ENCODE measurements around the gene FAM107B.

FAM107B gene

DNA sequence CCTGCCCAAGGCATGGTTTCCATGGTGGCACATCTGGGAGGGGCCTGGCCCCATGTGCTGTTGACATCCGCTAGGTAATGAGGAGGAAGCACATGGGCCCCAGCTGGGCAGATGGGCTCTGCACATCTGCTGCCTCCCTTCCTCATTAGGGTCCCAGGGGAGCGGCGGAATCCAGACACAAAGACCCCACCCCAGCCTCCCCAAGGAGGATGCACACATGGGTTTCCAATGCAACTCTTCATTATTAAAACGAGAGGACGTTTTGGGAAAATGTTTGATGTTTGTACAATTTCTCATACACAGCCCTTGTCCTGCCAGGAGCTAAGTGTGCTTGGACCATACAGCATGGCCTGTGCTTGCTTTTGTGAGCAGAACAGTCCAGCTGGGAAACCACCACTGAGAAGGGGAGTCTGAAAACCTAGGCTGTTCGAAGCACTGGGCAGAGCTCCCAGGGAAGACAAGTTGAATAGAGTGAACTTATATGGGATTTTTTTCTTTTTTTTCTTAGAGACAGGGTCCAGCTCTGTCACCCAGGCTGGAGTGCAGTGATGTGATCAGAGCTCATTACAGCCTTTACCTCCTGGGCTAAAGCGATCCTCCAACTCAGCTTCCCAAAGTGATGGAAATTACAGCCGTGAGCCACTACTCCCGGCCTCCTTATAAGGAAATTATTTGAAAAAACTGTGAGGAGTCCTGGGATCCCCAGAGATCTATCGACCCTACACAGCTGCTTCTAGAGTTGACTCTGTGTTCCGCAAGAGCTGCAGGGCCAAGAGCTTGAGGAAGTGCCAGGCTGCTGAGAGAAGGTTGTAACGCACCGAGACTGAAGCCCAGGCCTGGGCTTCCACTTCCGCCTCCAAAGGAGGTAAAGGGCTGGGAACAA lies 23.4 kb downstream of the FAM107B start:
- H3K27me3 ChIP-seq (ENCODE audit: insufficient read depth, low read length) = no peaks in the 10 kb centered on the region
- peaks cover 8% of the 10 kb centered on the region for H3K4me1 ChIP-seq (ENCODE audit: insufficient read depth, low read length)
- H3K4me3 ChIP-seq (ENCODE audit: low read length) = no peak overlapping the region
- H3K27ac ChIP-seq (ENCODE audit: low read depth, low read length) = no peak overlapping the region
- no peaks in the 10 kb centered on the region for H3K36me3 ChIP-seq (ENCODE audit: insufficient read depth, low read length)
- H3K9me3 ChIP-seq (ENCODE audit: insufficient read depth, low read depth, low read length) = no peaks in the 10 kb centered on the region
- 84% methylated on average over 14 of the region's 14 CpGs for WGBS
- no peak overlapping the region for H3K9ac ChIP-seq (ENCODE audit: low read depth, low read length)

DNA sequence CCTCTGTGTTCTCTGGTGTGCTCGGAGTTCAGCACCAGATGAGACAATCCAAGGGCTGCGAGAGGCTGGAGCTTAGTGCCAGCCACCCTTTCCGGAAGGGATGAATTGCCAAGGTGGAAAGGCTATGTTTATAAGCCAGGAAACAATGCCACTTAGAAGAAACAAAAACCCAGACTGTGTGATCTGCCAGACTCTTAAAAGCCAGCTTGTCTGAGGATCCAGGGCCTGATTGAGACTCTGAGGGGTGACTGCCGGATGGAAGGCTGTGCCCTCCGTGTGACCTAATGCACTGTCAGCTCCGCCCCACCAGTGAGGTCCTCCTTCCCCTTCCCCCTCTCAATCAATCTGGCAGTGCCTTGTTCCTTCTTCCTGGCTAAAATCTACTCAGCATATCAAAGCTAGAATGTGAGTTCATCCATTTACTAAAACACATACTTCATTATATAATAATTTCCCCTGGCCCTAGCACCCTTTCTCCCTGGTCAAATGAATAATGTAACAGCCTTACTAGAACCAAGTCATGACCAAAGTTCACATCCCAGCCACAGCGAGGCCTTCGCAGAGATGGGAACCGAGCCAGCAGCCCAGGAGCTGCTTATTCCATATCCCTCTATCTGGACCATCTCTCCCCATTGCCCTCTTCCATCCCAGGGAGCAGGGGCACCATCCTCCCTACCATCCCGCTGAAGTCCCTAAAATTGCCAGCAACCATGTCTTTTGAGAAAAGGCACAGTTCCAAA lies 25.5 kb downstream of the FAM107B start:
- no peak overlapping the region for H3K27ac ChIP-seq (ENCODE audit: low read depth, low read length)
- 81% methylated on average over 10 of the region's 10 CpGs for WGBS
- H3K27me3 ChIP-seq (ENCODE audit: insufficient read depth, low read length) = no peaks in the 10 kb centered on the region
- H3K4me3 ChIP-seq (ENCODE audit: low read length) = no peak overlapping the region
- no peaks in the 10 kb centered on the region for H3K36me3 ChIP-seq (ENCODE audit: insufficient read depth, low read length)
- no peak overlapping the region for H3K9ac ChIP-seq (ENCODE audit: low read depth, low read length)
- H3K4me1 ChIP-seq (ENCODE audit: insufficient read depth, low read length) = peaks cover 8% of the 10 kb centered on the region
- no peaks in the 10 kb centered on the region for H3K9me3 ChIP-seq (ENCODE audit: insufficient read depth, low read depth, low read length)

GRCh38 chr10:14748441-14748840 lies 26.3 kb downstream of the FAM107B start:
- Histone ChIP-seq H3K4me1 (ENCODE audit: insufficient read depth, low read length) (peaks cover 8% of the 10 kb centered on the region), H3K27me3 (ENCODE audit: insufficient read depth, low read length) (no peaks in the 10 kb centered on the region), H3K27ac (ENCODE audit: low read depth, low read length) (no peak overlapping the region), H3K9ac (ENCODE audit: low read depth, low read length) (no peak overlapping the region), H3K9me3 (ENCODE audit: insufficient read depth, low read depth, low read length) (no peaks in the 10 kb centered on the region), H3K36me3 (ENCODE audit: insufficient read depth, low read length) (no peaks in the 10 kb centered on the region), H3K4me3 (ENCODE audit: low read length) (no peak overlapping the region)
- WGBS = 86% methylated on average over 3 of the region's 3 CpGs

- Histone ChIP-seq H3K36me3 (ENCODE audit: insufficient read depth, low read length) (no peaks in the 10 kb centered on the region), H3K4me1 (ENCODE audit: insufficient read depth, low read length) (no peaks in the 10 kb centered on the region), H3K9me3 (ENCODE audit: insufficient read depth, low read depth, low read length) (no peaks in the 10 kb centered on the region), H3K9ac (ENCODE audit: low read depth, low read length) (no peak overlapping the region), H3K27ac (ENCODE audit: low read depth, low read length) (no peak overlapping the region), H3K4me3 (ENCODE audit: low read length) (no peak overlapping the region), H3K27me3 (ENCODE audit: insufficient read depth, low read length) (no peaks in the 10 kb centered on the region)
- 55% methylated on average over 3 of the region's 3 CpGs for WGBS
Observed at GRCh38 chr10:14742815-14743214, 31.9 kb downstream of the FAM107B start.

DNA sequence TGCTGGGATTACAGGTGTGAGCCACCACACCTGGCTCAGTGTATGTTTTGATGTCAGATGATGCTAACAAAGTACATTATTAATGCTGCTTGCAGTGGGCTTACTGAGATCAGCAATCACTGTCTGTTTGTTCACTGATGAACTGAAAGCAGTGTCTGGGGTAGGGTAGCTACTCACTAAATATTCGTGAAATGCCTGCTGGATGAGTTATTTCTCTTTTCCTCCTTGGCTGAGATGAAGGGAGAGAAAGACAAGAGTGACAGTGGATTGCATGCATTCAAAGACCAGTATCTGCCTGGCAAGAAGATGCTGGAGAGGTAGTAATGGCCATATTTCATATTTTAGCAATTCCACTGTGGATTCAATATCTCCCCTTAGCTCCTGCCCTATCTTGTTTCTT lies 32.3 kb downstream of the FAM107B start:
- WGBS = 89% methylated on average over 1 of the region's 1 CpG
- no peak overlapping the region for H3K9ac ChIP-seq (ENCODE audit: low read depth, low read length)

DNA sequence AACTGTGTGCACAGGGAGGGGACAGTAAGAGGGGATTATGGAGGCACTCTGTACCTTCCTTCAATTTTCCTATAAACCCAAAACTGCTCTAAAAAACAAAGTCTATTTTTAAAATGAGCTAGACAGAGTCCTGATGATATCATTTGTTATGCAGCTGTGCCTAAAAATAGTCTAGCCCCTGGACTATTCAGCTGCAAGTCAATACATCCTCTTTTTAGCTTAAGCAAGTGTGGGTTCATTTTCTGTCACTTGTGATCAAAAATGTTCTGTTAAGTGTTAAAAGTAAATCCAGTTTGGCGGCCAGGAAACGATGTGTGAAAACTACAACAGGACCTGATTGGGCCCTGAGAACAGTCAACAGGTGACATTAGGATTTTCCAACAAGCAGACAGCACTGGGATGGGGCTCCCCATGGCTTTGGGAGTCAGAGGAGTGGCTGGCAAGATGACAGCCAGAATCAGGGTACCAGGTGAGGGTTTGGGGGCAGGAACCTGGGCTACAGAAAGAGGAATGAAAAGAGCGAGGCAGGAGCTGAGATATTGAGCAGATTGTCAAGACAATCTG lies 33.9 kb downstream of the FAM107B start:
- H3K27ac ChIP-seq (ENCODE audit: low read depth, low read length) = no peak overlapping the region
- no peaks in the 10 kb centered on the region for H3K4me1 ChIP-seq (ENCODE audit: insufficient read depth, low read length)
- no peaks in the 10 kb centered on the region for H3K27me3 ChIP-seq (ENCODE audit: insufficient read depth, low read length)
- WGBS = 92% methylated on average over 3 of the region's 3 CpGs
- H3K4me3 ChIP-seq (ENCODE audit: low read length) = no peak overlapping the region
- no peaks in the 10 kb centered on the region for H3K36me3 ChIP-seq (ENCODE audit: insufficient read depth, low read length)
- no peak overlapping the region for H3K9ac ChIP-seq (ENCODE audit: low read depth, low read length)
- no peaks in the 10 kb centered on the region for H3K9me3 ChIP-seq (ENCODE audit: insufficient read depth, low read depth, low read length)

More for the DNA sequence above, 32.3 kb downstream of the FAM107B start:
- Histone ChIP-seq H3K9me3 (ENCODE audit: insufficient read depth, low read depth, low read length) (no peaks in the 10 kb centered on the region), H3K4me3 (ENCODE audit: low read length) (no peak overlapping the region), H3K36me3 (ENCODE audit: insufficient read depth, low read length) (no peaks in the 10 kb centered on the region), H3K27ac (ENCODE audit: low read depth, low read length) (no peak overlapping the region), H3K4me1 (ENCODE audit: insufficient read depth, low read length) (no peaks in the 10 kb centered on the region), H3K27me3 (ENCODE audit: insufficient read depth, low read length) (no peaks in the 10 kb centered on the region)

GRCh38 chr10:14737808-14738545 lies 36.7 kb downstream of the FAM107B start:
- H3K27me3 ChIP-seq (ENCODE audit: insufficient read depth, low read length) = no peaks in the 10 kb centered on the region
- no peak overlapping the region for H3K27ac ChIP-seq (ENCODE audit: low read depth, low read length)
- no peaks in the 10 kb centered on the region for H3K9me3 ChIP-seq (ENCODE audit: insufficient read depth, low read depth, low read length)
- no peak overlapping the region for H3K4me3 ChIP-seq (ENCODE audit: low read length)
- 86% methylated on average over 11 of the region's 11 CpGs for WGBS
- no peak overlapping the region for H3K9ac ChIP-seq (ENCODE audit: low read depth, low read length)
- H3K36me3 ChIP-seq (ENCODE audit: insufficient read depth, low read length) = no peaks in the 10 kb centered on the region
- H3K4me1 ChIP-seq (ENCODE audit: insufficient read depth, low read length) = no peaks in the 10 kb centered on the region

DNA sequence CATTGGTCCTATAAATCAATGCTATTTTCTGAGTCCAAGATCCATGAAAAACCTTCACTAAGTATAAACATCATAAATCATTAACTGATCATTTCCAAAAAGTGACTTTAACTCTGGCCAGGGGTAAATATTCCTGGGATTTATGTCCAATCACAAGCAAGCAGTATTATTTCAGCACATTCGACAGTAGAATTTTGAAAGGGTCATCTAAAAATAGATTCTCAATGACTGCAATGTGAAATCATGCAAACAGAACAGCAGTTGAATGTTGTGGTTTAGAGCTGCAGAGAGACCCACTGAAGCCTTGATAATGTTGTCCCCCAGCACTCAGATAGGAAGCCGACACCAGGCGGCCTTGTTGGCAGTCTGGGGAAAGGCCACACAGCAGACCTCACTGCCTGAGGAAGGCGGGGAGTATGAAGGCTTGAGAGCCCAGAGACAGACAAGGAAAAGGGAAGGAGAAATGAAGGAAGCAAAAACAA lies 38.1 kb downstream of the FAM107B start:
- Histone ChIP-seq H3K4me1 (ENCODE audit: insufficient read depth, low read length) (no peaks in the 10 kb centered on the region), H3K27ac (ENCODE audit: low read depth, low read length) (no peak overlapping the region), H3K36me3 (ENCODE audit: insufficient read depth, low read length) (no peaks in the 10 kb centered on the region), H3K9me3 (ENCODE audit: insufficient read depth, low read depth, low read length) (no peaks in the 10 kb centered on the region), H3K27me3 (ENCODE audit: insufficient read depth, low read length) (no peaks in the 10 kb centered on the region), H3K4me3 (ENCODE audit: low read length) (no peak overlapping the region), H3K9ac (ENCODE audit: low read depth, low read length) (no peak overlapping the region)
- 78% methylated on average over 4 of the region's 4 CpGs for WGBS

DNA sequence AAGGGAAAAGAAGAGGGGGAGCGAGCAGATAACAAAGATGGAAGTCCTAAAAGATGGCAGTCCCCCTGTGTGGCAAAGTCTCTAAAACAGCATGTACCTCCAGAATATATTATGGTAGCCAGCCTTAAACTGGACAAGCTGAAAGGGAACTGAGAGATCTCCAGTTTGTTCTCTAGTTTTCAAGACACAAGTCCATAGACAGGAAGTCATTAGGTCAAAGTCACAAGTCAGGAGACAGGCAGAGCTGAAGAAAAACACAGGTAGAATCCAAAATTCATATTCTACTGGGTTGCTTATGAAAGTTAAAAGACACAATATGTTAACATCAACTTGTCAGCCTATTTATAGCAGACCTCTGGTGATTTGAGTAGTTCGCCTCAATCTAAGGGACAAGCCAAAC lies 38.7 kb downstream of the FAM107B start:
- H3K4me1 ChIP-seq (ENCODE audit: insufficient read depth, low read length) = no peaks in the 10 kb centered on the region
- H3K27me3 ChIP-seq (ENCODE audit: insufficient read depth, low read length) = no peaks in the 10 kb centered on the region
- no peaks in the 10 kb centered on the region for H3K9me3 ChIP-seq (ENCODE audit: insufficient read depth, low read depth, low read length)
- H3K27ac ChIP-seq (ENCODE audit: low read depth, low read length) = no peak overlapping the region
- H3K9ac ChIP-seq (ENCODE audit: low read depth, low read length) = no peak overlapping the region
- no peaks in the 10 kb centered on the region for H3K36me3 ChIP-seq (ENCODE audit: insufficient read depth, low read length)
- 88% methylated on average over 2 of the region's 2 CpGs for WGBS
- H3K4me3 ChIP-seq (ENCODE audit: low read length) = no peak overlapping the region

GRCh38 chr10:14731875-14732512 lies 42.7 kb downstream of the FAM107B start:
- Histone ChIP-seq H3K27me3 (ENCODE audit: insufficient read depth, low read length) (no peaks in the 10 kb centered on the region), H3K9ac (ENCODE audit: low read depth, low read length) (no peak overlapping the region), H3K36me3 (ENCODE audit: insufficient read depth, low read length) (no peaks in the 10 kb centered on the region), H3K4me3 (ENCODE audit: low read length) (no peak overlapping the region), H3K4me1 (ENCODE audit: insufficient read depth, low read length) (no peaks in the 10 kb centered on the region), H3K27ac (ENCODE audit: low read depth, low read length) (no peak overlapping the region), H3K9me3 (ENCODE audit: insufficient read depth, low read depth, low read length) (no peaks in the 10 kb centered on the region)
- WGBS = 95% methylated on average over 14 of the region's 14 CpGs
